Neural progenitor cell (in vitro differentiated cells): ENCODE data around the gene NFASC. TPM values are rescaled to one million over a fixed set of nuclear protein-coding genes. Genes with fewer than 3 reads are reported as not detected.

Source experiments
- DNase-seq: peaks from one replicate; pipeline ENCODE4 v3.0.0-alpha.2; 2016; ENCODE audit warnings: low spot score
- H2AFZ ChIP-seq: fragments of 200-600 bp; sonication (generic); replicated peaks from 2 replicates; pipeline ENCODE4 v1.6.1; 2016; ENCODE audit warnings: antibody characterized with exemption
- H3F3A ChIP-seq: fragments of 200-600 bp; sonication (generic); 2 replicates; pipeline ENCODE4 v1.6.1; 2016; ENCODE audit warnings: antibody characterized with exemption, low read depth
- H3K27ac ChIP-seq: fragments of 200-600 bp; sonication (generic); 2 replicates; pipeline ENCODE4 v1.5.1; 2016; ENCODE audit warnings: mild to moderate bottlenecking
- H3K27me3 ChIP-seq: fragments of 200-600 bp; sonication (generic); 2 replicates; pipeline ENCODE4 v1.6.1; 2016; ENCODE audit warnings: mild to moderate bottlenecking, moderate library complexity
- H3K36me3 ChIP-seq: fragments of 200-600 bp; sonication (generic); 2 replicates; pipeline ENCODE4 v1.5.1; 2016
- H3K4me1 ChIP-seq: fragments of 200-600 bp; sonication (generic); 2 replicates; pipeline ENCODE4 v1.6.1; 2016; ENCODE audit warnings: mixed run types
- H3K4me2 ChIP-seq: fragments of 200-600 bp; sonication (generic); 2 replicates; pipeline ENCODE4 v1.6.1; 2016
- H3K4me3 ChIP-seq: fragments of 200-600 bp; sonication (generic); 2 replicates; pipeline ENCODE4 v1.5.1; 2016
- H3K79me2 ChIP-seq: fragments of 200-600 bp; sonication (generic); 2 replicates; pipeline ENCODE4 v1.6.1; 2016; ENCODE audit warnings: low read depth
- H3K9ac ChIP-seq: fragments of 200-600 bp; sonication (generic); 2 replicates; pipeline ENCODE4 v1.6.1; 2016
- H3K9me3 ChIP-seq: fragments of 200-600 bp; sonication (generic); 2 replicates; pipeline ENCODE4 v1.5.1; 2016; ENCODE audit warnings: low read depth
- H4K20me1 ChIP-seq: fragments of 200-600 bp; sonication (generic); 2 replicates; pipeline ENCODE4 v1.6.1; 2016; ENCODE audit warnings: low read depth
- H3K27ac Mint-ChIP-seq: 3 replicates; pipeline ENCODE4 v1.8.0; 2021; ENCODE audit warnings: mixed read lengths
- H3K27me3 Mint-ChIP-seq: 2 replicates; pipeline ENCODE4 v1.8.0; 2022; ENCODE audit warnings: low read depth, mild to moderate bottlenecking, inconsistent platforms, moderate library complexity, mixed read lengths; ENCODE audit not compliant: insufficient read depth
- H3K36me3 Mint-ChIP-seq: 3 replicates; pipeline ENCODE4 v1.8.0; 2021; ENCODE audit warnings: mixed read lengths
- H3K4me1 Mint-ChIP-seq: 3 replicates; pipeline ENCODE4 v1.8.0; 2021; ENCODE audit warnings: mixed read lengths
- H3K4me3 Mint-ChIP-seq: 3 replicates; pipeline ENCODE4 v1.8.0; 2021; ENCODE audit warnings: mild to moderate bottlenecking, moderate library complexity, mixed read lengths
- H3K9me3 Mint-ChIP-seq: 3 replicates; pipeline ENCODE4 v1.8.0; 2020; ENCODE audit warnings: mixed read lengths
- EZH2 ChIP-seq: fragments of 200-600 bp; sonication (generic); IDR thresholded peaks from 2 replicates; pipeline ENCODE4 v1.6.1; 2017; ENCODE audit warnings: antibody characterized with exemption, mild to moderate bottlenecking, moderate library complexity
- EZH2phosphoT487 ChIP-seq: fragments of 200-600 bp; sonication (generic); IDR thresholded peaks from 2 replicates; pipeline ENCODE4 v1.6.1; 2017; ENCODE audit warnings: antibody characterized with exemption
- total RNA-seq: library from RNA; depleted of rRNA; stranded (reverse); fragments of >200 nt; gene quantifications from 2 replicates; pipeline ENCODE4 v1.2.3, GENCODE V29; 2015; ENCODE audit warnings: low replicate concordance
- TF ChIP-seq, protein P1 (sequence below): fragments of 200-600 bp; sonication (generic); IDR thresholded peaks from 2 replicates; pipeline ENCODE4 v1.5.1; 2017; ENCODE audit warnings: antibody characterized with exemption, mild to moderate bottlenecking

Gene NFASC
- total RNA-seq, 1 donor from 2014 or later = 2.5 TPM

DNA sequence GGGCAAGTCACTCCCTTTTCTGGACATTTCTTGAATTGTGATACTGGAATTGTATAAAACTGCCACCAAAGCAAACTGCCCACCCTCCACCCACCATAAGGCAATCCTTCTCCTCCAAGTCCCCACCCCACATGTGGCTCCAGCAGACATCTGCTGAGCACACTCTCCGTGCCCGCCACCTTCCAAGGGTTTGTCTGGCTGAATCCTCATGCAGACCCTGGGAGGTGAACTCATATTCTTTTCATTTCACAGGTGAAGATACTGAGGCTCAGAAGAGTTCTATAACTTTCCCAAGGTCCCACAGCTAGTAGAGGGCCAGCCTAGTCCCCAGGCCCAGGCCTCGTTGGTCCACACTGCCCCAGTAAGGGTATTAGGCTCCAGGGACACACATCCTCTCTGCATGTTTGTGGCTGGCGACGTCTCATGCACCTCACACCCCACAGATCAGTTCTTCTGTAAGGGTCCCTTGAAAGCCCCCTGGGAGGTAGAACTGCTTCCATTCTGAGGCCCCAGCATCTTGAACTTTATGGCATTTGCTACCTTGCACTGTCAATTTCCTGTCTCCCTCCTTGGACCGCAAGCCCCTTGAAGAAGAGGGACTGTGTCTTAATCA, 186.4 kb downstream of the NFASC start:
- H3K9ac ChIP-seq = no peak overlapping the region
- Mint-ChIP-seq H3K4me3 (peak overlapping the region; percentile 7), H3K4me1 (peaks cover 38% of the 10 kb centered on the region), H3K27ac (peak overlapping the region; percentile 74), H3K36me3 (no peaks in the 10 kb centered on the region), H3K27me3 (peaks cover 8% of the 10 kb centered on the region), H3K9me3 (no peaks in the 10 kb centered on the region)
- no peak overlapping the region for H3K4me2 ChIP-seq
- peaks cover 28% of the 10 kb centered on the region for H3K4me1 ChIP-seq
- no peak for DNase-seq
- no peaks in the 10 kb centered on the region for H3K79me2 ChIP-seq
- peaks cover 7% of the 10 kb centered on the region for H3F3A ChIP-seq
- H3K4me3 ChIP-seq = no peak overlapping the region
- no peaks in the 10 kb centered on the region for H3K27me3 ChIP-seq
- H3K36me3 ChIP-seq = no peaks in the 10 kb centered on the region
- H3K9me3 ChIP-seq = no peaks in the 10 kb centered on the region
- no peak overlapping the region for H2AFZ ChIP-seq
- TF ChIP-seq, protein P1, sequence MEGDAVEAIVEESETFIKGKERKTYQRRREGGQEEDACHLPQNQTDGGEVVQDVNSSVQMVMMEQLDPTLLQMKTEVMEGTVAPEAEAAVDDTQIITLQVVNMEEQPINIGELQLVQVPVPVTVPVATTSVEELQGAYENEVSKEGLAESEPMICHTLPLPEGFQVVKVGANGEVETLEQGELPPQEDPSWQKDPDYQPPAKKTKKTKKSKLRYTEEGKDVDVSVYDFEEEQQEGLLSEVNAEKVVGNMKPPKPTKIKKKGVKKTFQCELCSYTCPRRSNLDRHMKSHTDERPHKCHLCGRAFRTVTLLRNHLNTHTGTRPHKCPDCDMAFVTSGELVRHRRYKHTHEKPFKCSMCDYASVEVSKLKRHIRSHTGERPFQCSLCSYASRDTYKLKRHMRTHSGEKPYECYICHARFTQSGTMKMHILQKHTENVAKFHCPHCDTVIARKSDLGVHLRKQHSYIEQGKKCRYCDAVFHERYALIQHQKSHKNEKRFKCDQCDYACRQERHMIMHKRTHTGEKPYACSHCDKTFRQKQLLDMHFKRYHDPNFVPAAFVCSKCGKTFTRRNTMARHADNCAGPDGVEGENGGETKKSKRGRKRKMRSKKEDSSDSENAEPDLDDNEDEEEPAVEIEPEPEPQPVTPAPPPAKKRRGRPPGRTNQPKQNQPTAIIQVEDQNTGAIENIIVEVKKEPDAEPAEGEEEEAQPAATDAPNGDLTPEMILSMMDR = no peak
- no peak for TF ChIP-seq EZH2phosphoT487
- no peak for TF ChIP-seq EZH2
- no peaks in the 10 kb centered on the region for H4K20me1 ChIP-seq
- no peak overlapping the region for H3K27ac ChIP-seq

DNA sequence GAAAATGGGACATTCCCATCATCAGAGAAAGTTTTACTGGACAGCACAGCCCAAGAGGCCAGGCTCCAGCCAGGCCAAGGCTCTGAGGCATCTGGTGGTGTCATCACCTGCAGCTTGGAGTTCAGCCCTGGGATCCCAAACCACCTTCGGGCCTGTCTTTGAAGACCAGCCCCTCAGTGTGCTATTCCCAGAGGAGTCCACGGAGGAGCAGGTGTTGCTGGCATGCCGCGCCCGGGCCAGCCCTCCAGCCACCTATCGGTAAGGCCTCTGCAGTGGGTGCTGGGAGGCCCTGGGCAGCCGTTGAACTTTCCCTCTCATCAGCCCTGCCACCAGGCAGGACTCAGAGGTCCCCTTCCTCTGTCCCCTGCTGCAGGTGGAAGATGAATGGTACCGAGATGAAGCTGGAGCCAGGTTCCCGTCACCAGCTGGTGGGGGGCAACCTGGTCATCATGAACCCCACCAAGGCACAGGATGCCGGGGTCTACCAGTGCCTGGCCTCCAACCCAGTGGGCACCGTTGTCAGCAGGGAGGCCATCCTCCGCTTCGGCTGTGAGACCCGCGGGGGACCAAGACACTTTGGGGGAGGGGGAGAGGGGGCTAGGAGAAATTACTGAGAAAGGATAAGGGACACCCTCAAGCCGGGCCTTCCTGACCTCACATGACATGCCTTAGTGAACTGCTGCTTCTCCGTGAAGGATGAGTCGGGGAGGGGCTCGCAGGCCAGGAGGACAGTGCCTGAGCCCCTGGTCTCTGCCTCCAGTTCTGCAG, 187.3 kb downstream of the NFASC start:
- no peak overlapping the region for H3K4me2 ChIP-seq
- H3K27ac ChIP-seq = no peak overlapping the region
- TF ChIP-seq EZH2 = no peak
- TF ChIP-seq, protein P1 = no peak
- no peak for TF ChIP-seq EZH2phosphoT487
- Mint-ChIP-seq H3K9me3 (no peaks in the 10 kb centered on the region), H3K27ac (no peak overlapping the region), H3K27me3 (peaks cover 11% of the 10 kb centered on the region), H3K4me3 (no peak overlapping the region), H3K36me3 (no peaks in the 10 kb centered on the region), H3K4me1 (peaks cover 39% of the 10 kb centered on the region)
- no peak overlapping the region for H3K4me3 ChIP-seq
- H3K4me1 ChIP-seq = peaks cover 19% of the 10 kb centered on the region
- no peaks in the 10 kb centered on the region for H3K36me3 ChIP-seq
- H2AFZ ChIP-seq = no peak overlapping the region
- H3K9ac ChIP-seq = no peak overlapping the region
- no peaks in the 10 kb centered on the region for H3K27me3 ChIP-seq
- DNase-seq = no peak
- no peaks in the 10 kb centered on the region for H3K79me2 ChIP-seq
- H4K20me1 ChIP-seq = no peaks in the 10 kb centered on the region
- no peaks in the 10 kb centered on the region for H3K9me3 ChIP-seq
- peaks cover 7% of the 10 kb centered on the region for H3F3A ChIP-seq

DNA sequence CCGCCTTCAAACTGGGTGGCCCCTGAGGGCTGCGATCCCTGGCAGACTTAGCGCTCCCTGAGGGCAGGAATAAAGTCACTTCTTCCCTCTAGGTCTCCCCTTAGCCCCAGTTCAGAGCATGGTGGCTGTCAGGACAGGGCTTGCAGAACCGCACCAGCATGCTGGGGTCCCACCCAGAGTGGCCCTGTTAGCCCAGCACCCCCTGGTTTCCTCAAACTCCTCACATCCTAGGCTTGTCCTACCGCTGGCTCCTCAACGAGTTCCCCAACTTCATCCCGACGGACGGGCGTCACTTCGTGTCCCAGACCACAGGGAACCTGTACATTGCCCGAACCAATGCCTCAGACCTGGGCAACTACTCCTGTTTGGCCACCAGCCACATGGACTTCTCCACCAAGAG, 188.2 kb downstream of the NFASC start:
- H3K27me3 Mint-ChIP-seq = peaks cover 13% of the 10 kb centered on the region
- H3K27ac ChIP-seq = no peak overlapping the region
- DNase-seq = no peak
- H3K9me3 ChIP-seq = no peaks in the 10 kb centered on the region
- no peaks in the 10 kb centered on the region for H3K79me2 ChIP-seq
- no peak overlapping the region for H3K4me2 ChIP-seq
- no peak overlapping the region for H3K4me3 ChIP-seq
- no peak overlapping the region for H3K27ac Mint-ChIP-seq
- H3K9ac ChIP-seq = no peak overlapping the region
- H3K4me1 ChIP-seq = peaks cover 15% of the 10 kb centered on the region
- no peak overlapping the region for H2AFZ ChIP-seq
- H3K27me3 ChIP-seq = no peaks in the 10 kb centered on the region
- peaks cover 7% of the 10 kb centered on the region for H3F3A ChIP-seq
- no peaks in the 10 kb centered on the region for H4K20me1 ChIP-seq
- no peak for TF ChIP-seq EZH2
- no peak for TF ChIP-seq EZH2phosphoT487
- TF ChIP-seq, protein P1 = no peak
- peaks cover 36% of the 10 kb centered on the region for H3K4me1 Mint-ChIP-seq
- no peaks in the 10 kb centered on the region for H3K36me3 Mint-ChIP-seq
- no peak overlapping the region for H3K4me3 Mint-ChIP-seq
- no peaks in the 10 kb centered on the region for H3K9me3 Mint-ChIP-seq
- H3K36me3 ChIP-seq = no peaks in the 10 kb centered on the region
